GM18505 (cell line): ENCODE data around the gene DNAJC18.
"Not testable (repeated sequence)": the region's sequence is repeated elsewhere in the genome, so short reads cannot be mapped to it uniquely, and the experiment has no call there.

Source experiments
- ATAC-seq: cut with Tn5 transposase; IDR thresholded peaks from one replicate; pipeline ENCODE4 v1.9.1; 2021; ENCODE audit not compliant: unreplicated experiment
- POLR2A ChIP-seq: IDR thresholded peaks from 4 replicates; pipeline ENCODE4 v1.6.1; 2011; ENCODE audit warnings: borderline replicate concordance; ENCODE audit not compliant: insufficient read depth, insufficient read length; ENCODE audit errors: extremely low read depth

DNAJC18 gene

GRCh38 chr5:139410121-139410992 lies 29.0 kb downstream of the DNAJC18 start:
- no peak for ATAC-seq
- TF ChIP-seq POLR2A, result no peak

GRCh38 chr5:139409116-139409515 lies 30.2 kb downstream of the DNAJC18 start:
- ATAC-seq, result not testable (repeated sequence)

GRCh38 chr5:139408191-139408590 lies 31.1 kb downstream of the DNAJC18 start:
- no peak for ATAC-seq

GRCh38 chr5:139407517-139407916 lies 31.8 kb downstream of the DNAJC18 start:
- ATAC-seq, result no peak
- no peak for TF ChIP-seq POLR2A

More at GRCh38 chr5:139408191-139408590, 31.1 kb downstream of the DNAJC18 start:
- no peak for TF ChIP-seq POLR2A

DNA sequence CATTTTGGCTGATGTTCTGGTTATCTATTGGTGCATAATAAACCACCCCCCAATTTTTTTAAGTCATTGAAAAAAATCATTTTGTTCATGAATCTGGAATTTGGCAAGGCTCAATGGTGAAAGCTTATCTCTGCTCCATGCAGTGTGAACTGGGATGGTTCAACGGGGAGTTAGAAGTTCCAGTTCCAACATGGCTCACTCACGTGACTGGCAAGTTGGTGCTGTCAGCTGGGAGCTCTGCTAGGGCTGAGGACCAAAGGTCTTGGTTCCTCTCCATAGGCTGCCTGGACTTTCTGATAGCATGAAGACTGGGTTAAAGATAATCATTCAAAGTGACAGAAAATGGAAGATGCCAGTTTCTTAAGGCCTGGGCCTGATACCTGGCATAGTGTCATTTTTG lies 32.4 kb downstream of the DNAJC18 start:
- no peak for TF ChIP-seq POLR2A
- no peak for ATAC-seq

- no peak for ATAC-seq
- TF ChIP-seq POLR2A, result no peak
These were observed 34.9 kb downstream of the DNAJC18 start for GRCh38 chr5:139404484-139404840.

GRCh38 chr5:139403787-139404483 lies 35.4 kb downstream of the DNAJC18 start, which contains the start of gene SPATA24:
SPATA24 (minus strand) TSS chr5:139404089; CDS start chr5:139404060, 29 bp downstream.
- no peak for TF ChIP-seq POLR2A
- ATAC-seq, result peak; percentile 81

GRCh38 chr5:139403418-139403786 lies 35.9 kb downstream of the DNAJC18 start:
- ATAC-seq, result no peak
- no peak for TF ChIP-seq POLR2A

GRCh38 chr5:139402561-139403158 lies 36.7 kb downstream of the DNAJC18 start:
- ATAC-seq, result no peak
- no peak for TF ChIP-seq POLR2A

DNA sequence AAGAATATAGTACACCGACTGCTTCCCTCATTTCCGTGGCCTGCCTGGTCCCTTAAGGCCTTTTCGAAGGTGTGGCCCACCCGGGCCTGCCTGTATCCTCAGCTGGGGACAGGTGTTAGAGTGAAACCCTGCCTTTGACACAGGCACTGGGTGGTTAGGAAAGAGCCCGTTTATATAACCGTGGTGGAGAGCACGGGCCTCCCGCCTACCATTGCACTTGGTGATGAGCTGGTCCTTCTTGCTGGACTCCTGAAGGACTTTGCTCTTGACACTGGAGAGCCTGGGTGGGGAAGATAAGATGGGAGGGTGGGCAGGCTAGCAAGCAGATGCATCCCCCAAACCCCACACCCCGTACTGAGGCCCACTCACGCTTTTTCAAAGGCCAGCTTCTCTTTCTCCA lies 37.8 kb downstream of the DNAJC18 start:
- no peak for ATAC-seq
- TF ChIP-seq POLR2A, result no peak

GRCh38 chr5:139399501-139400121 lies 39.7 kb downstream of the DNAJC18 start:
- ATAC-seq, result no peak
- peak; percentile 49 for TF ChIP-seq POLR2A

DNA sequence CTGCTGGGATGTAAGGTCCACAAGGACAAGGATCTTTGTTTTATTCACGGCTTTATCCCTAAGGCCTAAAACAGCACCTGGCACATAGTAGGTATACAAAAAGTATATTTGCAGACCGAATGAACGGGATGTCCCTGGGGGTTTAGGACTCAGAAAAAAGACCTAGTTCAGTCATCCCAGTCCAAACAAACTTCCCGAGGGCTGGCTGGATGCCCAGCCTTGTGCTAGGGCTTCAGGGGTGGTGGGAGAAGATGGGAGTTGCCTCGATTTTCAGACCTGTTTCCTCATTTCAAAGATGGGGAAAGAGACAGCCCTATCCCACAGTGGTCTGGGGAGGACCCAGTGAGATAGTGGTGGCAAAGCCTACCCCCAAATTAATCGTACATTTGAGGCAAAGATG lies 41.4 kb downstream of the DNAJC18 start:
- no peak for TF ChIP-seq POLR2A
- no peak for ATAC-seq

GRCh38 chr5:139396691-139397090 lies 42.6 kb downstream of the DNAJC18 start:
- no peak for TF ChIP-seq POLR2A
- no peak for ATAC-seq
